Lung (tissue), 12 donors: ENCODE results near the gene SKOR2. TPM values are rescaled to one million over a fixed set of nuclear protein-coding genes. Genes with fewer than 3 reads are reported as not detected.

Experiments
- ATAC-seq: fragments of 200-7000 bp; cut with Tn5 transposase; one replicate; pipeline ENCODE4 v1.9.1; 2020; ENCODE audit warnings: moderate number of reproducible peaks; ENCODE audit not compliant: insufficient read depth, low FRiP score
- DNase-seq, 3 donors: peaks; one replicate each; pipeline ENCODE4 v3.0.0-alpha.2; 2013 to 2017
- H3K27ac ChIP-seq, 2 donors: one replicate each; pipeline ENCODE4 v1.5.1; 2013; ENCODE audit warnings: mild to moderate bottlenecking in 2 of 2, moderate library complexity in 2 of 2, control low read depth in 1 of 2, inconsistent platforms in 1 of 2, low read depth in 1 of 2, low read length in 1 of 2
- H3K27me3 ChIP-seq, 3 donors: one replicate each; pipeline ENCODE4 v1.5.1; 2013; ENCODE audit warnings: low read length in 2 of 3; ENCODE audit not compliant: control insufficient read depth in 3 of 3, insufficient read depth in 3 of 3
- H3K36me3 ChIP-seq, 4 donors: one replicate each; pipeline ENCODE4 v1.5.1; 2013; ENCODE audit warnings: low read length in 4 of 4, mild to moderate bottlenecking in 1 of 4, moderate library complexity in 1 of 4; ENCODE audit not compliant: control insufficient read depth in 4 of 4, insufficient read depth in 4 of 4
- H3K4me1 ChIP-seq, 5 donors: one replicate each; pipeline ENCODE4 v1.5.1; 2013; ENCODE audit warnings: low read length in 5 of 5, mild to moderate bottlenecking in 2 of 5, moderate library complexity in 1 of 5; ENCODE audit not compliant: control insufficient read depth in 5 of 5, insufficient read depth in 5 of 5
- H3K4me3 ChIP-seq: one replicate; pipeline ENCODE4 v1.5.1; 2013; ENCODE audit warnings: mild to moderate bottlenecking, control low read depth, moderate library complexity
- H3K9ac ChIP-seq, 2 donors: one replicate each; pipeline ENCODE4 v1.5.1; 2013; ENCODE audit warnings: low read length in 2 of 2, control low read depth in 1 of 2; ENCODE audit not compliant: insufficient read depth in 1 of 2
- H3K9me3 ChIP-seq, 4 donors: one replicate each; pipeline ENCODE4 v1.5.1; 2013; ENCODE audit warnings: low read length in 3 of 4, mild to moderate bottlenecking in 1 of 4, moderate library complexity in 1 of 4; ENCODE audit not compliant: control insufficient read depth in 4 of 4, insufficient read depth in 3 of 4
- CTCF ChIP-seq: IDR thresholded peaks from 2 replicates; pipeline ENCODE4 v1.5.1; 2012; ENCODE audit warnings: mild to moderate bottlenecking; ENCODE audit errors: control extremely low read depth, extremely low read depth
- WGBS, 2 donors: extraction: QIAGEN DNeasy Blood & Tissue Kit; methylation state at CpG; one replicate each; pipeline ENCODE4 v1.1.7; 2013; 5-methylcytosine and 5-hydroxymethylcytosine counted together
- polyA plus RNA-seq, 2 donors: library from polyadenylated mRNA; stranded (reverse); fragments of 200-250 nt; gene quantifications; one replicate each; pipeline ENCODE4 v1.2.1, GENCODE V29; 2013
- total RNA-seq, 2 donors: library from RNA; depleted of rRNA in 1 of 2; stranded (reverse); fragments of >200 nt in 1 of 2; gene quantifications; one replicate each; pipeline ENCODE4 v1.2.1, GENCODE V29; 2014 to 2021
- donor health status: control.
- donor health status: control.
- donor health status: Bipolar disorder and iron deficiency.
- donor health status: healthy.
- donor health status: DM: yes; HTN: yes; CAD: no.

SKOR2 gene
- total and polyA plus RNA-seq, 4 donors, result not detected

- Histone ChIP-seq H3K9ac (no peak overlapping the region), H3K27me3 (peaks cover 22 to 78% (median 60%) of the 10 kb centered on the region in 3 donors), H3K4me1 (peaks cover 0 to 10% (median 0%) of the 10 kb centered on the region in 5 donors), H3K27ac (no peak overlapping the region), H3K36me3 (no peaks in the 10 kb centered on the region), H3K4me3 (no peak overlapping the region), H3K9me3 (peaks cover 0 to 23% (median 0%) of the 10 kb centered on the region in 4 donors)
- no peak for TF ChIP-seq CTCF
- ATAC-seq, result no peak
- DNase-seq, result no peak
- 6 to 9% methylated on average over 19 of the region's 19 CpGs for WGBS, 2 donors
Observed at GRCh38 chr18:47261902-47262300, 10.4 kb upstream of the SKOR2 start.

- Histone ChIP-seq H3K27ac (no peak overlapping the region), H3K27me3 (peaks cover 22 to 84% (median 59%) of the 10 kb centered on the region in 3 donors), H3K9me3 (peaks cover 0 to 21% (median 0%) of the 10 kb centered on the region in 4 donors), H3K4me3 (no peak overlapping the region), H3K4me1 (peaks cover 0 to 10% (median 0%) of the 10 kb centered on the region in 5 donors), H3K36me3 (no peaks in the 10 kb centered on the region), H3K9ac (no peak overlapping the region)
- DNase-seq, result no peak
- no peak for ATAC-seq
- no peak for TF ChIP-seq CTCF
- 9 to 12% methylated on average over 41 to 64 of the region's 64 CpGs for WGBS, 2 donors
Observed at GRCh38 chr18:47260924-47261701, 9.7 kb upstream of the SKOR2 start.

GRCh38 chr18:47260120-47260923 is 8.9 kb upstream of the SKOR2 start:
- Histone ChIP-seq H3K4me3 (no peak overlapping the region), H3K9me3 (peaks cover 0 to 21% (median 0%) of the 10 kb centered on the region in 4 donors), H3K27ac (no peak overlapping the region), H3K36me3 (no peaks in the 10 kb centered on the region), H3K4me1 (peaks cover 0 to 10% (median 0%) of the 10 kb centered on the region in 5 donors), H3K9ac (no peak overlapping the region), H3K27me3 (peaks cover 26 to 87% (median 62%) of the 10 kb centered on the region in 3 donors)
- WGBS, 2 donors, result 3 to 8% methylated on average over 38 of the region's 38 CpGs
- ATAC-seq (no peak), DNase-seq (peak; percentile 48 to 72 (median 70))
- TF ChIP-seq CTCF, result no peak
